ENCODE data around the gene CDCA4. TPM values are rescaled to one million over a fixed set of nuclear protein-coding genes. Genes with fewer than 3 reads are reported as not detected.
A peak's percentile ranks its signal among the peaks of the same experiment; 100 is the strongest.

Gene CDCA4
- total RNA-seq, 1 donor from 2014 or later, result 6.9 TPM

DNA sequence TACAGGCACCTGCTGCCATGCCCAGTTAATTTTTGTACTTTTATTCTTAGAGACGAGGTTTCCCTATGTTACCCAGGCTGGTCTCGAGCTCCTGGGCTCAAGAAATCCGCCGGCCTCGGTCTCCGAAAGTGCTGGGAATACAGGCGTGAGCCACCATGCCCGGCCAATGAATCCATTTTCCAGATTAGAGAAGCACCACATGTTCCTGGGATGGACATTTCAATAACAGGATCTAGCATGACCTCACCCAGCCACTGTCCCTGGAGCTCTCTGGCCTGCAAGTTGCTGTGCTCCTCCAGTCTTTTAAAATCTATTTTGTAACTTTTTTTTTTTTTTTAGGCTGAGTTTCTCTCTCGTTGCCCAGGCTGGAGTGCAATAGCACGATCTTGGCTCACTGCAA is 42.2 kb upstream of the CDCA4 start:
- Histone ChIP-seq H3K36me3 (no peaks in the 10 kb centered on the region), H3K27me3 (ENCODE audit: low read depth) (peaks cover 5% of the 10 kb centered on the region), H3K27ac (peak overlapping the region; percentile 24), H3K9me3 (no peaks in the 10 kb centered on the region), H3K4me1 (peaks cover 83% of the 10 kb centered on the region), H3K4me3 (peak overlapping the region; percentile 46)
- no peak for ATAC-seq
- TF ChIP-seq, protein P1, sequence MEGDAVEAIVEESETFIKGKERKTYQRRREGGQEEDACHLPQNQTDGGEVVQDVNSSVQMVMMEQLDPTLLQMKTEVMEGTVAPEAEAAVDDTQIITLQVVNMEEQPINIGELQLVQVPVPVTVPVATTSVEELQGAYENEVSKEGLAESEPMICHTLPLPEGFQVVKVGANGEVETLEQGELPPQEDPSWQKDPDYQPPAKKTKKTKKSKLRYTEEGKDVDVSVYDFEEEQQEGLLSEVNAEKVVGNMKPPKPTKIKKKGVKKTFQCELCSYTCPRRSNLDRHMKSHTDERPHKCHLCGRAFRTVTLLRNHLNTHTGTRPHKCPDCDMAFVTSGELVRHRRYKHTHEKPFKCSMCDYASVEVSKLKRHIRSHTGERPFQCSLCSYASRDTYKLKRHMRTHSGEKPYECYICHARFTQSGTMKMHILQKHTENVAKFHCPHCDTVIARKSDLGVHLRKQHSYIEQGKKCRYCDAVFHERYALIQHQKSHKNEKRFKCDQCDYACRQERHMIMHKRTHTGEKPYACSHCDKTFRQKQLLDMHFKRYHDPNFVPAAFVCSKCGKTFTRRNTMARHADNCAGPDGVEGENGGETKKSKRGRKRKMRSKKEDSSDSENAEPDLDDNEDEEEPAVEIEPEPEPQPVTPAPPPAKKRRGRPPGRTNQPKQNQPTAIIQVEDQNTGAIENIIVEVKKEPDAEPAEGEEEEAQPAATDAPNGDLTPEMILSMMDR (IDR thresholded peaks at IDR 0.05), result no peak
- intact Hi-C loops (cut with DNase I), result no loop called here
- no peak for DNase-seq

- Histone ChIP-seq H3K9me3 (no peaks in the 10 kb centered on the region), H3K36me3 (no peaks in the 10 kb centered on the region), H3K27ac (peak overlapping the region; percentile 82), H3K4me1 (peaks cover 78% of the 10 kb centered on the region), H3K4me3 (peak overlapping the region; percentile 38), H3K27me3 (ENCODE audit: low read depth) (peaks cover 5% of the 10 kb centered on the region)
- ATAC-seq (no peak), DNase-seq (no peak)
- TF ChIP-seq, protein P1 (IDR thresholded peaks at IDR 0.05), result no peak
- intact Hi-C loops (cut with DNase I), result no loop called here
These were observed 41.2 kb upstream of the CDCA4 start for GRCh38 chr14:105062048-105062433.

DNA sequence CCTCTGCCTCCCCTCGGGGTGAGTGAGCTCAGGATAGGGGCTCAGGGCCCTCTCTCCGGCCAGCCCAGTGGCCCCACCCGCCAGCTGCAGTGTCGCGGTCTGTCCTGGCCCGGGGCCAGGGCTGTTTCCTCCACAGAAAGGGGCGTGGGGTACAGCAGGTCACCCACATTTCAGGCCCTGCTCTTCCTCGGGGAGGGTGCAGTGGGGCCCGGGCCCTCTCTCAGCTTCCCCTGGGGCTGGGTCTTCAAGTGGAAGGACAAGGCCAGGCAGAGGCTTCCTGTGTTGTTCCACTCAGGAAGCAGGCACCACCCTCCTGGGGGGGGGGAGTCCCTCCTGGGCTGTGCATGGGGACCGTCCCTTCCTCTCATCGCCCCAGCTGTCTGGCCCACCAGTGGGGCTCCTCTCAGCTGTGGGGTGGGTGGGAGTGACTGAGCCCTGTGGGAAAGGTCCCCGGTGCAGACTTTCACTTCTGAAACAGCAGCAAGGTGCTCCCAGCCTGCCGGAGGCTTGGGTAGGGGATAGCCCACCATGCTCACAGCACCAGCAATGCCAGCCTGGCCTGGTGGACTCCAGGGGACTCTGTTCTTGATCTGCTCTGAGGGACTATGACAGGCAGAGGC is 40.7 kb upstream of the CDCA4 start:
- TF ChIP-seq, protein P1 (IDR thresholded peaks at IDR 0.05), result no peak
- H3K4me3 ChIP-seq, result peak overlapping the region; percentile 38
- peak; percentile 6 to 42 for ATAC-seq
- H3K36me3 ChIP-seq, result no peaks in the 10 kb centered on the region
- intact Hi-C loops (cut with DNase I), result no loop called here
- H3K27me3 ChIP-seq (ENCODE audit: low read depth), result peaks cover 5% of the 10 kb centered on the region
- DNase-seq, result peak; percentile 72
- H3K27ac ChIP-seq, result peak overlapping the region; percentile 82
- no peaks in the 10 kb centered on the region for H3K9me3 ChIP-seq
- H3K4me1 ChIP-seq, result peaks cover 77% of the 10 kb centered on the region

DNA sequence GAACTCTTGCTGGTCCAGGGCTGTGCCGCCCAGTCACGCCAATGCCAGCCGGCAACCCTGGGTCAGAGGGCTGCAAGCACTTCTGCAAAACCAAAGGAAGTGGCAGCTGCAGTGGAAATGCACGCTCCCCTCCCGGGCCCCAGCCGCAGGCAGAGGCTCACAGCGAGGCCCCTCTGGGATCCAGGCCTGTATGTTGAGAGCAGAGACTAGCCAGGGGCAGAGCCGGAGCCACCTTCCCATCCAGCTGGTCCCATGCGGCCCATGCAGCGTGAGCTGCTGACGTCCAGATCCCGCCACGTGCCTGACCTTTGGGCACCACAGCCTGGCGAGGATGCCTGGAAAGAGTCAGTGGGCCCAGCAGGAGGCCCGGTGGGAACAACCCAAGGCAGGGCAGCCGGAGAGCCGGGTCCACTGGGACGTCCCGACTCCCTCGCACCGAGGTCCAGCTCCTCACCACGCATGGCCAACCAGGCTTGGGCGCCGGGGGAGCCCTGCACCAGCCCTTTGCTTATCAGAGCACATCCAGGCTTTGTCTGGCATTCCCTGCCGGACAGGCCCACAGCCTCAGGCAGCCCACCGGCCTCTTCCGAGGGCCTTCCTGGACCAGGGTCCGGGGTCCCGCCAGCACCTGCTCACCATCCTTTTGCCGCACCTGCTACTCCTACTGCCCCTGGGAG is 40.0 kb upstream of the CDCA4 start:
- DNase-seq, result peak; percentile 78
- Histone ChIP-seq H3K9me3 (no peaks in the 10 kb centered on the region), H3K27ac (peak overlapping the region; percentile 82), H3K27me3 (ENCODE audit: low read depth) (peaks cover 5% of the 10 kb centered on the region), H3K4me3 (peak overlapping the region; percentile 38), H3K4me1 (peaks cover 71% of the 10 kb centered on the region), H3K36me3 (no peaks in the 10 kb centered on the region)
- peak; percentile 20 to 29 for ATAC-seq
- TF ChIP-seq, protein P1 (IDR thresholded peaks at IDR 0.05), result no peak
- intact Hi-C loops (cut with DNase I), result no loop called here

DNA sequence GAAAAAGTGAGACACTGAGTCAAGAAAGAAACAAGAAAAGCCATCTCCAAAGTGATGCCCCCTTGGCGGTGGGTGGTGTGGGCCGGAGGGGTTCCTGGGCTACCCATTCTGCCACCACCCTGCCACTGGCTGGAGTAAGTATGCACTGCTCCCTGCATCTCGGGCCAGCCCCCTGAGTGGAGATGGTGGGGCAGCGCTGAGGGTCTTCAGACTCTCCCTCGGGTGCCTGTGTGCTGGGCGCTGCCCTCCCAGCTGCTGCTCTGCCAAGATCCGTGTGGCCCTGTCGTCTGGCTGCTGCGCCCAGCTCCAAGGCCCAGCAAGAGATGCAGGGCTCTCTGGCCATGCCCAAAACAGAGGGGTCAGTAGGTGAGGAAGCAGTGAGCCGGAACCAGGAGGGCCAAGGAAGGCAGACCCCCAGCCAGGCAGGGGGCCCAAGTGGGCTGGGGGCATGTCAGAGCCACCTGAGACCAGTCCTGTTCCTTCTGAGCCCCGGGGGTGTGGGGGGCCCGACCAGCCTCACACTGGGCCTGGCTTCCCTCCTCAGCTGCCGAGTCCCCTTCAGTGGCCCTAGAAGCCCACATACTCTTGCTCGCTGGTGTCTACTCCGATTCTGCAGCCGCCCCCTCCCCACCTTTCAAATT is 39.2 kb upstream of the CDCA4 start:
- Histone ChIP-seq H3K36me3 (no peaks in the 10 kb centered on the region), H3K27me3 (ENCODE audit: low read depth) (peaks cover 5% of the 10 kb centered on the region), H3K9me3 (no peaks in the 10 kb centered on the region), H3K4me1 (peaks cover 65% of the 10 kb centered on the region), H3K27ac (peak overlapping the region; percentile 82), H3K4me3 (peak overlapping the region; percentile 38)
- no peak for ATAC-seq
- DNase-seq, result no peak
- intact Hi-C loops (cut with DNase I), result no loop called here
- TF ChIP-seq, protein P1 (IDR thresholded peaks at IDR 0.05), result no peak

Data from lower lobe of right lung (tissue), 2 donors.